ENCODE data around the gene APC. TPM values are rescaled to one million over a fixed set of nuclear protein-coding genes. Genes with fewer than 3 reads are reported as not detected.

The APC gene
- 25.0 and 29.4 TPM in 2 replicates for total RNA-seq (2014; rRNA removed; shearing (Covaris generic))

GRCh38 chr5:112737463-112738190 lies at the start of gene APC:
Gene APC, plus strand, starts transcription at chr5:112737885. Its CDS starts 17,006 bp downstream, at chr5:112754891.
- DNase-seq (ENCODE audit: low spot score) = peak; percentile 91

GRCh38 chr5:112689155-112689909 lies 48.4 kb upstream of the APC start:
- DNase-seq (ENCODE audit: low spot score) = no peak

- no peak for DNase-seq (ENCODE audit: low spot score)
Observed at GRCh38 chr5:112690605-112691338, 46.9 kb upstream of the APC start.

GRCh38 chr5:112691339-112691680 lies 46.4 kb upstream of the APC start:
- DNase-seq (ENCODE audit: low spot score) = no peak

- peak; percentile 36 for DNase-seq (ENCODE audit: low spot score)
Observed at GRCh38 chr5:112691758-112692157, 45.9 kb upstream of the APC start.

- DNase-seq (ENCODE audit: low spot score) = no peak
Observed at GRCh38 chr5:112692472-112692871, 45.2 kb upstream of the APC start.

- no peak for DNase-seq (ENCODE audit: low spot score)
Observed at GRCh38 chr5:112693301-112693700, 44.4 kb upstream of the APC start.

GRCh38 chr5:112694853-112695709 lies 42.6 kb upstream of the APC start:
- peak; percentile 77 for DNase-seq (ENCODE audit: low spot score)

GRCh38 chr5:112696786-112697185 lies 40.9 kb upstream of the APC start:
- no peak for DNase-seq (ENCODE audit: low spot score)

- DNase-seq (ENCODE audit: low spot score) = no peak
Observed at GRCh38 chr5:112697322-112697721, 40.4 kb upstream of the APC start.

GRCh38 chr5:112697833-112698232 lies 39.9 kb upstream of the APC start:
- no peak for DNase-seq (ENCODE audit: low spot score)

- DNase-seq (ENCODE audit: low spot score) = no peak
Observed at GRCh38 chr5:112703866-112704820, 33.5 kb upstream of the APC start.

GRCh38 chr5:112706446-112707016 lies 31.2 kb upstream of the APC start:
- DNase-seq (ENCODE audit: low spot score) = no peak

GRCh38 chr5:112707187-112708102 lies 30.2 kb upstream of the APC start:
- DNase-seq (ENCODE audit: low spot score) = peak; percentile 100

GRCh38 chr5:112708103-112708622 lies 29.5 kb upstream of the APC start:
- DNase-seq (ENCODE audit: low spot score) = no peak

- DNase-seq (ENCODE audit: low spot score) = no peak
Observed at GRCh38 chr5:112709416-112709815, 28.3 kb upstream of the APC start.

- no peak for DNase-seq (ENCODE audit: low spot score)
Observed at GRCh38 chr5:112710896-112711295, 26.8 kb upstream of the APC start.

GRCh38 chr5:112711436-112711835 lies 26.2 kb upstream of the APC start:
- no peak for DNase-seq (ENCODE audit: low spot score)

- no peak for DNase-seq (ENCODE audit: low spot score)
Observed at GRCh38 chr5:112713206-112713605, 24.5 kb upstream of the APC start.
